GM12873 (cell line): ENCODE data around the gene RDH13.

Experiments
- TF ChIP-seq, protein P1 (sequence below): IDR thresholded peaks from 2 replicates; pipeline ENCODE4 v1.5.1; 2012; ENCODE audit warnings: low read depth, mild to moderate bottlenecking, moderate library complexity, low read length, control low read depth; ENCODE audit not compliant: insufficient read depth; ENCODE audit errors: missing control alignments

The RDH13 gene

DNA sequence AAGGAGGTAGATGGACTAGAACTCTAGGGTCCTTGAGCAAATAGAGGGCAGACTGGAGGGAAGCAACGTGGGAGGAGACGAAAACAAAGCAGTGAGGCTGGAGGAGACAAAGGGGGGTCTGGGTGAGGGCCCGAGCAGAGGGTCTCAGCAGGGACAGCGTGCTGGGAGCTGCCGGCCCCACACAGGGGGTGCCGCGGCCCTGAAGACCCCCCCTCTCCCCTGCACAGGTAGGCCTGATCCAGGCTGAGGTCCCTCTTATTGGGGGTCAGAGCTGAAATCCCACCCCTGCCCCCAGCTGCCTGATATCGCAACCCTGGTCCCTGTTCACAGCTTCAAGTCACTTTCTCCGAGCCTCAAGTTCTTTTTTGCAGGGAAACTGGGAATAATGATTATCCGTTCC, 21.5 kb upstream of the RDH13 start:
- TF ChIP-seq, protein P1, sequence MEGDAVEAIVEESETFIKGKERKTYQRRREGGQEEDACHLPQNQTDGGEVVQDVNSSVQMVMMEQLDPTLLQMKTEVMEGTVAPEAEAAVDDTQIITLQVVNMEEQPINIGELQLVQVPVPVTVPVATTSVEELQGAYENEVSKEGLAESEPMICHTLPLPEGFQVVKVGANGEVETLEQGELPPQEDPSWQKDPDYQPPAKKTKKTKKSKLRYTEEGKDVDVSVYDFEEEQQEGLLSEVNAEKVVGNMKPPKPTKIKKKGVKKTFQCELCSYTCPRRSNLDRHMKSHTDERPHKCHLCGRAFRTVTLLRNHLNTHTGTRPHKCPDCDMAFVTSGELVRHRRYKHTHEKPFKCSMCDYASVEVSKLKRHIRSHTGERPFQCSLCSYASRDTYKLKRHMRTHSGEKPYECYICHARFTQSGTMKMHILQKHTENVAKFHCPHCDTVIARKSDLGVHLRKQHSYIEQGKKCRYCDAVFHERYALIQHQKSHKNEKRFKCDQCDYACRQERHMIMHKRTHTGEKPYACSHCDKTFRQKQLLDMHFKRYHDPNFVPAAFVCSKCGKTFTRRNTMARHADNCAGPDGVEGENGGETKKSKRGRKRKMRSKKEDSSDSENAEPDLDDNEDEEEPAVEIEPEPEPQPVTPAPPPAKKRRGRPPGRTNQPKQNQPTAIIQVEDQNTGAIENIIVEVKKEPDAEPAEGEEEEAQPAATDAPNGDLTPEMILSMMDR = no peak

DNA sequence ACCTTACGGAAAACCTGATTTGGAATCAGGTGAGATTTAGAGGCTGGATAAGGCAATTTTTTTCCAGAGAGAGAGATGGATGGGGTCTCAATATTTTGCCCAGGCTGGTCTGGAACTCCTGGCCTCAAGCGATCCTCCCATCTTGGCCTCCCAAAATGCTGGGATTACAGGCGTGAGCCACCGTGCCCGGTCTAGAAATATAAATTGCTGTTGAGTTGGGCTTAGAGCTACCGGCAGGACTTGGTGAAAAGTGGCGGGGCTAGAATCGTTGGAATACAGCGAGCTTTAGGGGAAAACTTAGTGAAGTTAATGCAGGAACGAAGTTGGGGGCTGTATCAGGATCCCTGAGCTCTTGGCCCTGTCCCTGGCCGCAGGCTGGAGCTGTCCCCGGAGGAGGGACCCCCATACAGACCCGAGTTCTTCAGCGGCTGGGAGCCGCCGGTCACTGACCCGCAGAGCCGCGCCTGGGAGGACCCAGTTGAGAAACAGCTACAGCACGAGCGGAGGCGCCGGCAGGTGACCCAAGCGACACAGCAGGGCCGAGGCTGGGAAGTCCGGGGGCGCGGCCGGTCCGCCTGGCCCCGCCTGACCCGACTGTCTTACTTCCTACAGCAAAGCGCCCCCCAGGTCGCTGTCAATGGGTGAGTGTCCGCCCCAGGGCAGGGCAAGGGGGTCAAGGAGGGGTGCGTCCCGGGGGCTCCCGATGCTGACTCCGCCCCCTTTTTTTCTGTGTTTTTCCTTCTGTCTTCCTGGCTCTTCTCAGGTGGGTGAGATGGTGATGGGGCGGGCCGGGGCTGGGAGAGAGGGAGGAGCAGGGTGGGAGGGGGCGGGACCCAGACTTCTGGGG, 20.3 kb upstream of the RDH13 start:
- TF ChIP-seq, protein P1 = no peak

DNA sequence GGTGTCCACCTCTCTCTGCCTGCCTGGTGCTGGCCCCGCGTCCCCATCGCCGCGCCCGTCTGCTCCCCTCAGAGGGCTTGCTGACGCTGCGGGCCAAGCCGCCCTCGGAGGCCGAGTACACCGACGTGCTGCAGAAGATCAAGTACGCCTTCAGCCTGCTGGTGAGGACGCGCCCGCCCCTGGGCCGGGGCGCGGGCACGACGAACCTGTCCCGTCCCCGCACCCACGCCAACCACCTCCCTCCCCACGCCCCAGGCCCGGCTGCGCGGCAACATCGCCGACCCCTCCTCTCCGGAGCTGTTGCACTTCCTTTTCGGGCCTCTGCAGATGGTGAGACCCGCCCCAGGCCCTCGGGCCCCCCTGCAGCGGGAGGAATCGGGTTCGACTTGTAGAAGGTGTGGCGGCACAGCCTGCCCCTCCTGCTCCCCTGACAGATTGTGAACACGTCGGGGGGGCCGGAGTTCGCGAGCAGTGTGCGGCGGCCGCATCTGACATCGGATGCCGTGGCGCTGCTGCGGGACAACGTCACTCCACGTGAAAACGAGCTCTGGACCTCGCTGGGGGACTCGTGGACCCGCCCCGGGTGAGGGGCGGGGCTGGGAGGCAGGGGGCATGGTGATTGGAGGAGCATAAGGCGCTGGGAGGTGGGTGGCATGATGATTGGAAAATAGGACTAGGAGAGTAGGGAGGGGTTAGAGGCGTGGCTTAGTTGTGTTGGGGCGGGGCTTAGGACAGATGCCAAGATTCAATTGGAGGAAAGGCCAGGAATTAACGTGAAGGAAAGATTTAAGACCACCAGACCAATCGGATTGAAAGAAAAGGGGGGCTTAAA, 19.3 kb upstream of the RDH13 start:
- TF ChIP-seq, protein P1 = no peak

DNA sequence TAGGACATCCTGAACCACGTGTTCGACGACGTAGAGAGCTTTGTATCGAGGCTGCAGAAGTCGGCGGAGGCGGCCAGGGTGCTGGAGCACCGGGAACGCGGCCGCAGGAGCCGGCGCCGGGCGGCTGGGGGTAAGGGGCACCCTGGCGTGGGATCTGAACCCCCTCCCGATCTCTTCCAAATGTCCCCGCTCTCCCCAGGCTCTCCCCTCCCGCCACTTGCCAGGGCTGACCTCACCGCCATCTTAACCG, 18.7 kb upstream of the RDH13 start:
- TF ChIP-seq, protein P1 = no peak

DNA sequence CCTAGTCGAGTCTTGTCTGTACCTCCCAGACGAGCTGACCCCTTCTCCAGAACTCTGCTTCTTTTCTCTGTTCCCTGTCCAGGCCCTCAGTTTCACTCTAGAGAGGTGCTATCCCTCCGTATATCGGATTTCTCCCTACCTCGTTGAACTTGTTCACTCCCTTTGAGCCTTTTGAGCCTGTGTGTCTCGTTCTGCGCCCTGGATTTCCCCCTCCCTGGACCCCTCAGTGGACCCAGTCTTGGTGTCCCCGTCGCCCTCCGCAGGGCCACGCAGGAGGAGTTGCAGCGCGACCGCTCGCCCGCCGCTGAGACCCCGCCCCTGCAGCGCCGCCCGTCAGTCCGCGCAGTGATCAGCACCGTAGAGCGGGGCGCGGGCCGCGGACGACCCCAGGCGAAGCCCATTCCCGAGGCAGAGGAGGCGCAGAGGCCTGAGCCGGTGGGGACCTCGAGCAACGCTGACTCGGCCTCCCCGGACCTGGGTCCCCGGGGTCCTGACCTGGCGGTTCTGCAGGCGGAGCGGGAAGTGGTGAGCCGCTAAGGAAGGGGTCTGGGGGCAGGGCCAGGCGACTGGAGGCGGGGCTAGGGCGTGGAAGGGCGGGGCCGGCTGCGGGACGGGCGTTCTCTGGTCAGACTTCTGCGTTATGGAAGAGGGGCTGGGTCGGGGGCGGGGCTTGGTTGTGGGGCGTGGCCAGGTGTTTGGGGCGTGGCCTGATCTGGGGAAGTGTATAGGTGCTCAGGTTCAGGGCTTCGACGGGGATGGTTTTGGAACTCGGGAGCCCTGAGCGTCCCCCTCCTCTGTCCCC, 18.2 kb upstream of the RDH13 start:
- TF ChIP-seq, protein P1 = no peak

DNA sequence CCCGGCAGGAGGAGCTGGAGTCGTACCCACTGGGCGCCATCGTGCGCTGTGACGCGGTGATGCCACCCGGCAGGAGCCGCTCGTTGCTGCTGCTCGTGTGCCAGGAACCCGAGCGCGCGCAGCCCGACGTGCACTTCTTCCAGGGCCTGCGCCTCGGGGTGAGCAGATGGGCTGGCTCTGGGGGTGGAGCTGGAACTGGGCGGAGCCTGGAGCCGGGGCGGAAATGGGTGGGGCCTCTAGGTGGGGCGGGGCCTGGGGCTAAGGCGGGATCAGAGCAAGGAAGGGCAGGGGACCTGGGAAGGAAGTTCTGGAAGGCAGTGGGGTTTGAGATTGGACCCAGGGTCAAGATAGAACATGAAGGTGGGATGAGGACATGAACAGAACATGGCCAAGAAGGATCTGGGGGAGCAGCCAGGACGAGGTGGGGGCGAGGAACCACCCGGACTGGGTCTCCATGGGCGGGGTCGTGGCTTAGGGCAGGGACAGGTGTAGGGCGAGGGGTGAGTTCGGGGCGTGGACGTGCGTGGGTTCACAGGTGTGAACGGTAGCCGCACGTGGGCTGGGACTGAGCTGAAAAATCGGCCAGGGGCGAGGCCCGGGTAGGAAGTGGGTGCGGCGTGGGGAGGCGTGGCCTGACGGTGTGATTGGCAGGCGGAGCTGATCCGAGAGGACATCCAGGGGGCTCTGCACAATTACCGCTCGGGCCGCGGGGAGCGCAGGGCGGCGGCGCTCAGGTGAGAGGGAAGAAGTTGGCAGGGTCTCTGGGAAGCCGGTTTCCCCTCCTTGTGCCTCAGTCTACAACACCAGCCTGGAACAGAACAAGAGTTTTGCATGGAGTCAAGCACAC, 17.4 kb upstream of the RDH13 start:
- TF ChIP-seq, protein P1 = no peak
